Endodermal cell (in vitro differentiated cells): ENCODE measurements around the gene XKR7. TPM values are rescaled to one million over a fixed set of nuclear protein-coding genes. Genes with fewer than 3 reads are reported as not detected.

ENCODE experiments used
- DNase-seq: peaks from one replicate; pipeline ENCODE4 v3.0.0-alpha.2; 2017
- H3K27ac ChIP-seq: 2 replicates; pipeline ENCODE4 v1.5.1; 2013; ENCODE audit warnings: mild to moderate bottlenecking, low read depth, low read length, moderate library complexity
- H3K27me3 ChIP-seq: 2 replicates; pipeline ENCODE4 v1.6.1; 2013; ENCODE audit warnings: mild to moderate bottlenecking, low read length, moderate library complexity; ENCODE audit not compliant: insufficient read depth, control insufficient read depth, poor library complexity, severe bottlenecking
- H3K36me3 ChIP-seq: 2 replicates; pipeline ENCODE4 v1.7.0; 2013; ENCODE audit warnings: mild to moderate bottlenecking, low read length, moderate library complexity; ENCODE audit not compliant: control insufficient read depth, insufficient read depth
- H3K4me1 ChIP-seq: one replicate; pipeline ENCODE4 v1.7.0; 2013; ENCODE audit warnings: low read length; ENCODE audit not compliant: control insufficient read depth, insufficient read depth
- H3K4me3 ChIP-seq: 2 replicates; pipeline ENCODE4 v1.5.1; 2013; ENCODE audit warnings: mild to moderate bottlenecking, low read length, moderate library complexity
- H3K9ac ChIP-seq: 2 replicates; pipeline ENCODE4 v1.6.1; 2013; ENCODE audit warnings: mild to moderate bottlenecking, low read length, moderate library complexity; ENCODE audit not compliant: poor library complexity, severe bottlenecking; ENCODE audit errors: extremely low read depth
- H3K9me3 ChIP-seq: 2 replicates; pipeline ENCODE4 v1.6.1; 2013; ENCODE audit warnings: mild to moderate bottlenecking, low read length, moderate library complexity; ENCODE audit not compliant: control insufficient read depth
- H3K27ac Mint-ChIP-seq: 2 replicates; pipeline ENCODE4 v1.8.0; 2020; ENCODE audit warnings: mixed read lengths
- H3K27me3 Mint-ChIP-seq: 2 replicates; pipeline ENCODE4 v1.8.0; 2021; ENCODE audit warnings: mild to moderate bottlenecking, mixed read lengths; ENCODE audit not compliant: insufficient read depth
- H3K36me3 Mint-ChIP-seq: 2 replicates; pipeline ENCODE4 v1.8.0; 2020; ENCODE audit warnings: low read depth, mixed read lengths
- H3K4me1 Mint-ChIP-seq: 2 replicates; pipeline ENCODE4 v1.8.0; 2020; ENCODE audit warnings: mixed read lengths
- H3K4me3 Mint-ChIP-seq: 2 replicates; pipeline ENCODE4 v1.8.0; 2020; ENCODE audit warnings: mild to moderate bottlenecking, moderate library complexity, mixed read lengths
- H3K9me3 Mint-ChIP-seq: 2 replicates; pipeline ENCODE4 v1.8.0; 2020; ENCODE audit warnings: mild to moderate bottlenecking, mixed read lengths
- WGBS, 2 experiments: methylation state at CpG; one replicate each; pipeline versions ENCODE4 v1.1.5 to v1.1.7; 2013; ENCODE audit warnings: missing lambda C conversion rate in 2 of 2, mixed read lengths in 1 of 2; ENCODE audit not compliant: insufficient coverage in 1 of 2, insufficient read length in 1 of 2; 5-methylcytosine and 5-hydroxymethylcytosine counted together
- total RNA-seq, 2 donors: library from RNA; stranded (reverse); fragmentation: NEBNext Ultra II Directional in 1 of 2; extraction: Animal tissue kit (Norgen Biotek cat#: 25700) in 1 of 2; gene quantifications; 2 replicates in 1 of 2; 3 replicates in 1 of 2; pipeline ENCODE4 v1.2.1, GENCODE V29; 2021
- TF ChIP-seq, protein P1 (sequence below): fragments of 200-600 bp; sonication (generic); conservative IDR thresholded peaks from 2 replicates; pipeline ENCODE4 v1.5.0; 2021; ENCODE audit warnings: antibody characterized with exemption, mild to moderate bottlenecking

The XKR7 gene
- total RNA-seq, 2 donors from 2014 or later: 2.7 to 3.1 TPM

GRCh38 chr20:32012159-32012688 lies 44.3 kb downstream of the XKR7 start:
- Histone ChIP-seq H3K4me3 (no peak overlapping the region), H3K9ac (no peak overlapping the region), H3K36me3 (no peaks in the 10 kb centered on the region), H3K4me1 (peaks cover 2% of the 10 kb centered on the region), H3K27me3 (peaks cover 15% of the 10 kb centered on the region), H3K27ac (no peak overlapping the region), H3K9me3 (no peaks in the 10 kb centered on the region)
- no peak for DNase-seq
- Mint-ChIP-seq H3K4me3 (no peak overlapping the region), H3K9me3 (no peaks in the 10 kb centered on the region), H3K27me3 (peaks cover 27% of the 10 kb centered on the region), H3K4me1 (peaks cover 24% of the 10 kb centered on the region), H3K27ac (no peak overlapping the region), H3K36me3 (no peaks in the 10 kb centered on the region)
- WGBS, 2 experiments: 62 to 80% methylated on average over 4 to 5 of the region's 5 CpGs
- TF ChIP-seq, protein P1, sequence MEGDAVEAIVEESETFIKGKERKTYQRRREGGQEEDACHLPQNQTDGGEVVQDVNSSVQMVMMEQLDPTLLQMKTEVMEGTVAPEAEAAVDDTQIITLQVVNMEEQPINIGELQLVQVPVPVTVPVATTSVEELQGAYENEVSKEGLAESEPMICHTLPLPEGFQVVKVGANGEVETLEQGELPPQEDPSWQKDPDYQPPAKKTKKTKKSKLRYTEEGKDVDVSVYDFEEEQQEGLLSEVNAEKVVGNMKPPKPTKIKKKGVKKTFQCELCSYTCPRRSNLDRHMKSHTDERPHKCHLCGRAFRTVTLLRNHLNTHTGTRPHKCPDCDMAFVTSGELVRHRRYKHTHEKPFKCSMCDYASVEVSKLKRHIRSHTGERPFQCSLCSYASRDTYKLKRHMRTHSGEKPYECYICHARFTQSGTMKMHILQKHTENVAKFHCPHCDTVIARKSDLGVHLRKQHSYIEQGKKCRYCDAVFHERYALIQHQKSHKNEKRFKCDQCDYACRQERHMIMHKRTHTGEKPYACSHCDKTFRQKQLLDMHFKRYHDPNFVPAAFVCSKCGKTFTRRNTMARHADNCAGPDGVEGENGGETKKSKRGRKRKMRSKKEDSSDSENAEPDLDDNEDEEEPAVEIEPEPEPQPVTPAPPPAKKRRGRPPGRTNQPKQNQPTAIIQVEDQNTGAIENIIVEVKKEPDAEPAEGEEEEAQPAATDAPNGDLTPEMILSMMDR: no peak

- no peak for DNase-seq
- H3K9ac ChIP-seq: no peak overlapping the region
- Mint-ChIP-seq H3K36me3 (no peaks in the 10 kb centered on the region), H3K4me3 (no peak overlapping the region), H3K27me3 (peaks cover 33% of the 10 kb centered on the region), H3K4me1 (peaks cover 18% of the 10 kb centered on the region), H3K27ac (no peak overlapping the region), H3K9me3 (no peaks in the 10 kb centered on the region)
- H3K27me3 ChIP-seq: peaks cover 21% of the 10 kb centered on the region
- no peaks in the 10 kb centered on the region for H3K4me1 ChIP-seq
- WGBS, 2 experiments: 88 to 89% methylated on average over 3 to 7 of the region's 7 CpGs
- H3K36me3 ChIP-seq: no peaks in the 10 kb centered on the region
- H3K27ac ChIP-seq: no peak overlapping the region
- H3K4me3 ChIP-seq: no peak overlapping the region
- TF ChIP-seq, protein P1: no peak
- no peaks in the 10 kb centered on the region for H3K9me3 ChIP-seq
These were observed 45.4 kb downstream of the XKR7 start for GRCh38 chr20:32013326-32013725.

GRCh38 chr20:32017711-32018251 lies 49.8 kb downstream of the XKR7 start:
- peaks cover 63% of the 10 kb centered on the region for H3K27me3 Mint-ChIP-seq
- Histone ChIP-seq H3K9ac (no peak overlapping the region), H3K27me3 (peaks cover 33% of the 10 kb centered on the region), H3K27ac (no peak overlapping the region), H3K36me3 (no peaks in the 10 kb centered on the region), H3K4me1 (no peaks in the 10 kb centered on the region), H3K9me3 (no peaks in the 10 kb centered on the region), H3K4me3 (peak overlapping the region; percentile 69)
- TF ChIP-seq, protein P1: peak; percentile 77
- no peaks in the 10 kb centered on the region for H3K9me3 Mint-ChIP-seq
- DNase-seq: peak; percentile 97
- WGBS, 2 experiments: 8 to 30% methylated on average over 4 to 21 of the region's 35 CpGs
- H3K4me1 Mint-ChIP-seq: peaks cover 9% of the 10 kb centered on the region
- peak overlapping the region; percentile 78 for H3K4me3 Mint-ChIP-seq
- no peaks in the 10 kb centered on the region for H3K36me3 Mint-ChIP-seq
- no peak overlapping the region for H3K27ac Mint-ChIP-seq
